Colonic mucosa (tissue), 4 donors: Measurements from ENCODE around the gene CDH26. TPM values are rescaled to one million over a fixed set of nuclear protein-coding genes. Genes with fewer than 3 reads are reported as not detected.

Experiments used
- DNase-seq: peaks from one replicate; pipeline ENCODE4 v3.0.0-alpha.2; 2020
- H3K27ac ChIP-seq: fragments of 200-600 bp; one replicate; pipeline ENCODE4 v1.8.0; 2021
- H3K27me3 ChIP-seq: fragments of 200-600 bp; one replicate; pipeline ENCODE4 v1.8.0; 2021
- H3K36me3 ChIP-seq: fragments of 200-600 bp; one replicate; pipeline ENCODE4 v1.8.0; 2021
- H3K4me1 ChIP-seq: fragments of 200-600 bp; one replicate; pipeline ENCODE4 v1.8.0; 2021; ENCODE audit warnings: mild to moderate bottlenecking
- H3K4me3 ChIP-seq: fragments of 200-600 bp; one replicate; pipeline ENCODE4 v1.8.0; 2021
- H3K9ac ChIP-seq, 2 donors: one replicate each; pipeline ENCODE4 v1.7.0; 2013; ENCODE audit warnings: control low read depth in 2 of 2, low read depth in 2 of 2, low read length in 2 of 2
- H3K9me3 ChIP-seq: fragments of 200-600 bp; one replicate; pipeline ENCODE4 v1.8.0; 2021
- CTCF ChIP-seq: fragments of 200-600 bp; IDR thresholded peaks from one replicate; pipeline ENCODE4 v1.8.0; 2022; ENCODE audit warnings: antibody characterized with exemption, mild to moderate bottlenecking
- intact Hi-C: fragments of 100-400 bp; cut with DNase I; formaldehyde crosslinking; loops from one replicate; pipeline ENCODE4 v1.14.1; 2022
- total RNA-seq, 2 donors: library from RNA; stranded (reverse); fragmentation: NEBNext Ultra II Directional in 1 of 2; extraction: Animal tissue kit (Norgen Biotek cat#: 25700) in 1 of 2; gene quantifications; one replicate each; pipeline ENCODE4 v1.2.1, GENCODE V29; 2021
- donor health status: healthy.
- donor health status: DM: no; HTN: no; CAD: no.
- donor health status: DM: no; HTN: no; CAD: no.

CDH26 gene
- total RNA-seq, 2 donors from 2014 or later: 0.27 to 0.45 TPM

GRCh38 chr20:59976156-59976782 is 18.0 kb downstream of the CDH26 start:
- Histone ChIP-seq H3K4me3 (no peak overlapping the region), H3K27me3 (no peaks in the 10 kb centered on the region), H3K27ac (no peak overlapping the region), H3K9me3 (no peaks in the 10 kb centered on the region), H3K36me3 (no peaks in the 10 kb centered on the region), H3K4me1 (no peaks in the 10 kb centered on the region), H3K9ac (no peak overlapping the region)
- intact Hi-C loops: no loop called here
- TF ChIP-seq CTCF: no peak
- no peak for DNase-seq

- no peaks in the 10 kb centered on the region for H3K36me3 ChIP-seq
- H3K4me1 ChIP-seq: no peaks in the 10 kb centered on the region
- no peak for TF ChIP-seq CTCF
- no peaks in the 10 kb centered on the region for H3K27me3 ChIP-seq
- H3K27ac ChIP-seq: no peak overlapping the region
- H3K4me3 ChIP-seq: no peak overlapping the region
- no peak overlapping the region for H3K9ac ChIP-seq
- no peak for DNase-seq
- no peaks in the 10 kb centered on the region for H3K9me3 ChIP-seq
- intact Hi-C loops: no loop called here
Measured at GRCh38 chr20:59977086-59977485, 18.9 kb downstream of the CDH26 start.

- Histone ChIP-seq H3K27me3 (no peaks in the 10 kb centered on the region), H3K4me3 (no peak overlapping the region), H3K4me1 (no peaks in the 10 kb centered on the region), H3K27ac (no peak overlapping the region), H3K9me3 (no peaks in the 10 kb centered on the region), H3K9ac (no peak overlapping the region), H3K36me3 (no peaks in the 10 kb centered on the region)
- no peak for DNase-seq
- intact Hi-C loops: no loop called here
- TF ChIP-seq CTCF: no peak
Measured at GRCh38 chr20:59983076-59983475, 24.9 kb downstream of the CDH26 start.

GRCh38 chr20:59984541-59984940 is 26.3 kb downstream of the CDH26 start:
- DNase-seq: no peak
- Histone ChIP-seq H3K27me3 (no peaks in the 10 kb centered on the region), H3K4me3 (no peak overlapping the region), H3K9ac (no peak overlapping the region), H3K36me3 (no peaks in the 10 kb centered on the region), H3K4me1 (no peaks in the 10 kb centered on the region), H3K9me3 (no peaks in the 10 kb centered on the region), H3K27ac (no peak overlapping the region)
- intact Hi-C loops: no loop called here
- TF ChIP-seq CTCF: no peak

- H3K4me3 ChIP-seq: no peak overlapping the region
- H3K27ac ChIP-seq: no peak overlapping the region
- no peak overlapping the region for H3K9ac ChIP-seq
- no peak for DNase-seq
- no peaks in the 10 kb centered on the region for H3K9me3 ChIP-seq
- TF ChIP-seq CTCF: no peak
- intact Hi-C loops: no loop called here
- H3K4me1 ChIP-seq: no peaks in the 10 kb centered on the region
- H3K36me3 ChIP-seq: no peaks in the 10 kb centered on the region
- H3K27me3 ChIP-seq: no peaks in the 10 kb centered on the region
Measured at GRCh38 chr20:59985164-59985563, 26.9 kb downstream of the CDH26 start.
